Loucy (cell line): Measurements from ENCODE around the gene ADRA2A.

ENCODE experiments used
- EZH2phosphoT487 ChIP-seq: fragments of 200-600 bp; IDR thresholded peaks from 2 replicates; pipeline ENCODE4 v1.6.1; 2018; ENCODE audit warnings: antibody characterized with exemption, mild to moderate bottlenecking, moderate library complexity, borderline replicate concordance
- TF ChIP-seq, protein P1 (sequence below): fragments of 200-600 bp; sonication (generic); conservative IDR thresholded peaks from 2 replicates; pipeline ENCODE4 v1.5.1; 2014; ENCODE audit warnings: mild to moderate bottlenecking, antibody characterized with exemption, low read length

DNA sequence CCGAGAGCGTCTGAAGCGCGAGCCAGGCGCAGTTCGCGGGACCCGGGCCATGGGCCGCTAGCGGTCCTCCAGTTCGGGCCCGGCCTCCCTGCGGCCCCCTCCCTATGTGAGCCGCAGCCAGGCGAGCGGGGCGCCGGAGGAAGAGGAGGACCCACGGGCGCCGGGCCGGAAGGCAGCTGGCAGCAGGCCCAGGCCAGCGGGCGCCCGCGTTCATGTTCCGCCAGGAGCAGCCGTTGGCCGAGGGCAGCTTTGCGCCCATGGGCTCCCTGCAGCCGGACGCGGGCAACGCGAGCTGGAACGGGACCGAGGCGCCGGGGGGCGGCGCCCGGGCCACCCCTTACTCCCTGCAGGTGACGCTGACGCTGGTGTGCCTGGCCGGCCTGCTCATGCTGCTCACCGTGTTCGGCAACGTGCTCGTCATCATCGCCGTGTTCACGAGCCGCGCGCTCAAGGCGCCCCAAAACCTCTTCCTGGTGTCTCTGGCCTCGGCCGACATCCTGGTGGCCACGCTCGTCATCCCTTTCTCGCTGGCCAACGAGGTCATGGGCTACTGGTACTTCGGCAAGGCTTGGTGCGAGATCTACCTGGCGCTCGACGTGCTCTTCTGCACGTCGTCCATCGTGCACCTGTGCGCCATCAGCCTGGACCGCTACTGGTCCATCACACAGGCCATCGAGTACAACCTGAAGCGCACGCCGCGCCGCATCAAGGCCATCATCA is 1.1 kb downstream of the ADRA2A start:
- no peak for TF ChIP-seq EZH2phosphoT487
- TF ChIP-seq, protein P1, sequence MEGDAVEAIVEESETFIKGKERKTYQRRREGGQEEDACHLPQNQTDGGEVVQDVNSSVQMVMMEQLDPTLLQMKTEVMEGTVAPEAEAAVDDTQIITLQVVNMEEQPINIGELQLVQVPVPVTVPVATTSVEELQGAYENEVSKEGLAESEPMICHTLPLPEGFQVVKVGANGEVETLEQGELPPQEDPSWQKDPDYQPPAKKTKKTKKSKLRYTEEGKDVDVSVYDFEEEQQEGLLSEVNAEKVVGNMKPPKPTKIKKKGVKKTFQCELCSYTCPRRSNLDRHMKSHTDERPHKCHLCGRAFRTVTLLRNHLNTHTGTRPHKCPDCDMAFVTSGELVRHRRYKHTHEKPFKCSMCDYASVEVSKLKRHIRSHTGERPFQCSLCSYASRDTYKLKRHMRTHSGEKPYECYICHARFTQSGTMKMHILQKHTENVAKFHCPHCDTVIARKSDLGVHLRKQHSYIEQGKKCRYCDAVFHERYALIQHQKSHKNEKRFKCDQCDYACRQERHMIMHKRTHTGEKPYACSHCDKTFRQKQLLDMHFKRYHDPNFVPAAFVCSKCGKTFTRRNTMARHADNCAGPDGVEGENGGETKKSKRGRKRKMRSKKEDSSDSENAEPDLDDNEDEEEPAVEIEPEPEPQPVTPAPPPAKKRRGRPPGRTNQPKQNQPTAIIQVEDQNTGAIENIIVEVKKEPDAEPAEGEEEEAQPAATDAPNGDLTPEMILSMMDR, result no peak
